Omental fat pad (tissue), 4 donors: ENCODE data around the gene COPZ2. TPM values are rescaled to one million over a fixed set of nuclear protein-coding genes. Genes with fewer than 3 reads are reported as not detected.

Source experiments
- ATAC-seq: fragments of 150-250 bp; one replicate; pipeline ENCODE4 v1.9.1; 2016; ENCODE audit warnings: mild to moderate bottlenecking, moderate library complexity; ENCODE audit not compliant: low FRiP score
- DNase-seq: peaks from one replicate; pipeline ENCODE4 v3.0.0-alpha.2; 2019; ENCODE audit warnings: low spot score
- CTCF ChIP-seq, 3 donors: fragments of 450-650 bp; IDR thresholded peaks; one replicate each; pipeline ENCODE4 v1.5.1; 2016 to 2017; ENCODE audit warnings: antibody characterized with exemption in 3 of 3, mild to moderate bottlenecking in 3 of 3, moderate library complexity in 2 of 3
- total RNA-seq, 4 donors: library from RNA; depleted of rRNA; stranded (reverse); fragments of >200 nt; gene quantifications; one replicate each; pipeline ENCODE4 v1.1.0, GENCODE V29; 2016

COPZ2 gene
- total RNA-seq, 4 donors from 2014 or later: 43.8 to 61.8 (median 49.7) TPM

GRCh38 chr17:48055531-48056245 lies 18.1 kb upstream of the COPZ2 start:
- no peak for ATAC-seq
- DNase-seq: no peak
- no peak for TF ChIP-seq CTCF (IDR thresholded peaks at IDR 0.05)

GRCh38 chr17:48054238-48055185 lies 16.9 kb upstream of the COPZ2 start:
- DNase-seq: no peak
- ATAC-seq: peak; percentile 78
- no peak for TF ChIP-seq CTCF (IDR thresholded peaks at IDR 0.05)

- no peak for ATAC-seq
- no peak for TF ChIP-seq CTCF (IDR thresholded peaks at IDR 0.05)
- no peak for DNase-seq
Observed at GRCh38 chr17:48053758-48054237, 16.2 kb upstream of the COPZ2 start.

GRCh38 chr17:48052956-48053757 lies 15.6 kb upstream of the COPZ2 start:
- TF ChIP-seq CTCF (IDR thresholded peaks at IDR 0.05): no peak
- ATAC-seq (no peak), DNase-seq (no peak)

- no peak for DNase-seq
- TF ChIP-seq CTCF (IDR thresholded peaks at IDR 0.05): no peak
- ATAC-seq: peak; percentile 30
Observed at GRCh38 chr17:48051706-48052486, 14.3 kb upstream of the COPZ2 start.

- no peak for TF ChIP-seq CTCF (IDR thresholded peaks at IDR 0.05)
- ATAC-seq (no peak), DNase-seq (no peak)
Observed at GRCh38 chr17:48051283-48051682, 13.7 kb upstream of the COPZ2 start.
